Measurements from ENCODE around the gene VPS4A.
"Not testable (repeated sequence)": the region's sequence is repeated elsewhere in the genome, so short reads cannot be mapped to it uniquely, and the experiment has no call there.

The VPS4A gene

GRCh38 chr16:69310653-69311532 is at the start of gene VPS4A:
Gene VPS4A (plus strand): TSS chr16:69311350. CDS start chr16:69311512, 162 bp downstream.
- peak; percentile 98 for DNase-seq

DNA sequence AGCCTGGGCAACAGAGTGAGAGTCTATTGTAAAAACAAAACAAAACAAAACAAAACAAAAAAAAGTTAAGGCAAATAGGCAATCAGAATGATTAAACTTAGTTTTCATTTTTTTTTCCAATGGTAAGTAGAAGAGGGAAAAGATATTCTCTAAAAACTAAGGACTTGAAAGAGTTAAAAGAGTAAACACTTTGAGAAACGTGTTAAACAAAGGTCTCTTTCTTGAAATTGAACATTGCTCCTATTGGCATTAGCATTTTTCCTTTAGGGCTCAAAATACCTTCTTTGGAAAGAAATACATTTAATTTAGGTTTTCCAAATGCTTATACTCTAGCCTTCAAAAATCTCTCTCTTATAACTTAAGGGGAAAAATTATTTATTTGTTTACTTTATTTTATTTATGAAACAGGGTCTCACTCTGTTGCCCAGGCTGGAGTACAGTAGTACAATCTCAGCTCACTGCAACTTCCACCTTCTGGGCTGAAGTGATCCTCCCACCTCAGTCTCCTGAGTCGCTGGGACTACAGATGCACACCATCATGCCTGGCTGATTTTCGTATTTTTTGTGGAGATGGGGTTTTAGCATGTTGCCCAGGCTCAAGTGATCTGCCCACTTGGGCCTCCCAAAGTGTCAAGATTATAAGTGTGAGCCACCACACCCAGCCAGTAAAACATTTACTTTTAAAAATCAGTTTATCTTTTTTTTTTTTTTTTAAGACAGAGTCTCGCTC is 44.7 kb upstream of the VPS4A start:
- no peak for DNase-seq

GRCh38 chr16:69267633-69268032 is 43.5 kb upstream of the VPS4A start:
- DNase-seq = no peak

DNA sequence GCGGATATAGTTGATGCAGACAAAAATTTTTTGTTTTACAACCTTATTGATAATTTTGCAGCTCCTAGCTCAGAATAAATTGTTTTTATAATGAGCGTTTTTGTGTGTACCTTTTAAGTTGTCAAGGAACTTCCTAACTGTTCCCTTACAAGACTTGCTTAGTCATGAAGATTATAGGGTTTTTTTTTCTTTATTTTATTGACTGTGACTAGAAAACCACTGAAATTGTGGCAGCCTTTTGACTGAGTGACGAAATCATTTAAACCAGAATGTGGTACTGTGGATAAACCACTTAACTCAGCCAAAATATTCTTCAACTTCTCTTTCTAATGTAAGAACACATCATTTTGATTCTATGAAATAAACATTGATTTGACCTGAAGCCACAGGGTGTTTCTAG is 40.8 kb upstream of the VPS4A start:
- no peak for DNase-seq

GRCh38 chr16:69270831-69271230 is 40.3 kb upstream of the VPS4A start:
- DNase-seq = no peak

GRCh38 chr16:69273009-69273408 is 38.1 kb upstream of the VPS4A start:
- DNase-seq = no peak

GRCh38 chr16:69274699-69275235 is 36.4 kb upstream of the VPS4A start:
- no peak for DNase-seq

DNA sequence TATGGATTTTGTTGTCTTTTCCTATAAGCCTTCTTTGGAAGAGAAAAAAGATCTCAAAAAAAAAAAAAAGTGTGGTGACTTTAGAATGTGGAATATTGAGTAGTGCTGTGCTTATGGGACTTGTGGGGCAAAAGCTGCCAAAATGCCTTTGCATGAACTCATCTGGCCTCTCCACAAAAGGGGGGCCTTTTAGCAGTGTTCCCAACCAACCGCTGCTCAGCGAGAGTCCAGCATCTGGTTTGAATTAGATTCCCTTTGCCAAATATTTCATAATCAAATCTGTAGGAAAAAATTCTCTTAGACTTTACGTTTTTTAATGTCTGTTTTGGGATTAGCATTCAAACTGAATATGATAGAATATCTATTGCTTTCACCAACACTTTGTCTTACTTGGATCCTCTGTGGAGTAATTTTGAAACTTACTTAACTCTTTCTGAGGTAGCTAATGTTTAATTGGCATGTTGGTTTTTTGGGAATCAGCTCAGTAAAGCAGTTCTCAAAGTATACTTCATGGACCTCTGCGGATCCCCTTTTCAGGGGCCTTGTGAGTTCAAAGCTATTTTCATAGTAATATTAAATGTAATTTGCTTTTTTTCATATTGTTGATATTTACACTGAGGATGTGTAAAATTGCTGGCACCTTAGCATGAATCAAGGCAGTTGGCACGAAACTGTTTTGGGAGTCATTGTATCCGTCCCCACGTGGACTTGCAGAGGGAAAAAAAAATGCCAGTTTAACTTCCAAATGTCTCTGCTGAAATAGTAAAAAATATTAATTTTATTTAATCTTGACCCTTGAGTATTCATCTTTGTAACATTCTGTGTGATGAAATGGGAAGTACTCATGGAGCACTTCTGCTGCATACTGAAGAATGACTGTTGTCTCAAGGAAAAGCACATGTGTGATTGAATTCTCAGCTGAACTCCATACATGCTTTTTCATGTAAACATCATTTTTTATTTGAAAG is 34.7 kb upstream of the VPS4A start:
- no peak for DNase-seq

DNA sequence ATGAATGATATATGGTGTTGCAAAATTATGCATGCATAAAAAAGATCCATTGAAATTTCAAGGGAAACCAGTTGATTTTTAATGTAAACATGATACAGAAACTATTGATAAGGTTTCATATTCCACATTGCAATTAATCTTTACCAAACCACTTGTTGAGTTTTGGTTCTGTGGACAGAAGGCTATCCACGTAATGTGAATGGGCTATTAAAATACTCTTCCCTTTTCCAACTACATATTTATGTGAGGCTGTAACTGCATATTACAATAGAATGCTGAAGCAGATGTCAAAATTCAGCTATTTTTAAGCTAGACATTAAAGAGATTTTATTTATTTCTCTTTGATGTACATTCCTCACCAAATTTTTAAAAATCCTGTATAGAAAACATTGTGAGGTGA is 33.7 kb upstream of the VPS4A start:
- DNase-seq = no peak

GRCh38 chr16:69283851-69284250 is 27.3 kb upstream of the VPS4A start:
- no peak for DNase-seq

DNA sequence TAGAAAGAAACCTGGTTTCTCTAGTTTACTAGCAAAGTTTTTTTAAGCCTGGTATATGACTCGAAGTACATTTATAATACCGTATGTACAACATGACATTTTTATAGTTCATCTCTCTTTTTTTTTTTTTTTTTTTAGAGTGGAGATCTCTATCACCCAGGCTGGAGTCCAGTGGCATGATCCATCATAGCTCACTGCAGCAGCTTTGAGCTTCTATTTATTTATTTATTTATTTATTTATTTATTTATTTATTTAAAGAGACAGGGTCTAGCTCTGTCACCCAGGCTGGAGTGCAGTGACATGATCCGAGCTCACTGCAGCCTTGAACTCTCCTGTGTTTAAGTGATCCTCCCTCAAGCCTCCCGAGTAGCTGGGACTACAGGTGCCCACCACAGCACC is 25.9 kb upstream of the VPS4A start:
- no peak for DNase-seq

GRCh38 chr16:69286941-69287713 is 24.0 kb upstream of the VPS4A start:
- DNase-seq = peak; percentile 63

DNA sequence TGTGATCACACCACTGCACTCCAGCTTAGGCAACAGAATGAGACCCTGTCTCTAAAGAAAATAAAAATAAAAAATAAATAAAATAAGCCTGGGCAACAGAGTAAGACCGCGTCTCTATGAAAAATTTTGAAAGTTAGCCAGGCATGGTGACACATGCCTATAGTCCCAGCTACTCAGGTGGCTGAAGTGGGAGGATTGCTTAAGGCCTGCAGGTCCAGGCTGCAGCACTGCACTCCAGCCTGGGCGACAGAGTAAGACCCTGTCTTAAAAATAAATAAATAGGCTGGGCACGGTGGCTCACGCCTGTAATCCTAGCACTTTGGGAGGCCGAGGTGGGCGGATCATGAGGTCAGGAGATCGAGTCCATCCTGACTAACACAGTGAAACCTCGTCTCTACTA is 19.5 kb upstream of the VPS4A start:
- not testable (repeated sequence) for DNase-seq

DNA sequence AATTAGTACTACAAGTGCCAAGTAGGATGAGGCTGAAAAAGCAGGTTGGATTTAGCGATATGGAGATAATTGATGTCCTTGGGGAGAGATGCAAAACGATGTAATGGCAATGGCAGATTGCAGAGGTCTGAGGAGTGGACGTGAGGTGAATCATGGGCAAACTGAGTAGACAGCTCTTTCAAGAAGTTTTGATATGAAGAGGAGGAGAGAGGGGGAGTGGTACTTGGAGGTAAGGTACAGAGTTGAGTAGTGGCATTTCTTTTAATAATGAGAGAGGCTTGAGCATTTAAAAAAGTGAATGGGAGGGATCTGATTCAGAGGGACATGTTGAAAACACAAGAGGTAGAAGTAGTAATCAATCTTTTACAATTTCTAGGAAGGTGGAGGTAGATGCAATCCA is 17.7 kb upstream of the VPS4A start:
- peak; percentile 38 for DNase-seq

DNA sequence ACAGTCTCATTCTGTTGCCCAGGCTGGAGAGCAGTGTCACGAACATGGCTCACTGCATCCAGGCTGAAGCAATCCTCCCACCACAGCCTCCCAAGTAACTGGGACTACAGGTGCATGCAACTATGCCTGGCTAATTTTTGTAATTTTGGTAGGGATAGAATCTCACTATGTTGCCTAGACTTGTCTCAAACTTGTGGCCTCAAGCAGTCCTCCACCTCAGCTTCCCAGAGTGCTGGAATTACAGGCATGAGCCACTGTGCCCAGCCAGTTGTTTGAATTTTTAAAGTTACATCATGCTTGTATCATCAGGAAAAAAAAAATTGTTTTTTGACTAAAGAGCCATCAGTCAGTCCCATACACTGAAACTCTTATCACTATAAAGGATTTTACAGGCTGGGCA is 17.1 kb upstream of the VPS4A start:
- no peak for DNase-seq

DNA sequence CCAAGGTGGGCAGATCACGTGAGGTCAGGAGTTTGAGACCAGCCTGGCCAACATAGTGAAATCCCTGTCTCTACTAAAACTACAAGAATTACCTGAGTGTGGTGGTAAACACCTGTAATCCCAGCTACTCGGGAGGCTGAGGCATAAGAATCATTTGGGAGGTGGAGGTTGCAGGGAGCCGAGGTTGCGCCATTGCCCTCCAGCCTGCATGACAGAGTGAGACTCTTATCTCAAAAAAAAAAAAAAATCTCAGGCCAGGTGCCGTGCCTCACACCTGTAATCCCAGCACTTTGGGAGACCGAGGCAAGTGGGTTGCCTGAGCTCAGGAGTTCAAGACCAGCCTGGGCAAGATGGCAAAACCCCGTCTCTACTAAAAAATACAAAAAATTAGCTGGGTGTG is 14.4 kb upstream of the VPS4A start:
- not testable (repeated sequence) for DNase-seq

DNA sequence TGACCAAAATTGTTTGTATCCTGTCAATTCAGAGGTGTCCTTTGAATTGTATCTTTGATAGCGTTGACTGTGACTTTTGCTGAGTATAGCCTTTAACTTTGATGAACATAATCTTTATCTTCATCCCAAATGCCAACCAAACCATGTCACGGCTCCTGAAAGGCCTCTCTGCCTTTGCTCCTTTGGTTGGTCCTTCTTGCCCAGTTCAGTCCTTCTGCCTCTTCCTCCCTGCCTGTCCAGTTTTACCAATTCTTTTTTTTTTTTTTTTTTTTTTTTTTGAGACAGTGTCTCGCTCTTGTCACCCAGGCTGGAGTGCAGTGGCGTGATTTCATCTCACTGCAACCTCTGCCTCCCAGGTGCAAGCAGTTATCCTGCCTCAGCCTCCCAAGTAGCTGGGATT is 12.9 kb upstream of the VPS4A start:
- DNase-seq = no peak

GRCh38 chr16:69301187-69301586 is 10.0 kb upstream of the VPS4A start:
- DNase-seq = no peak

- DNase-seq = no peak
Measured at GRCh38 chr16:69301861-69302260, 9.3 kb upstream of the VPS4A start.

- no peak for DNase-seq
Measured at GRCh38 chr16:69302301-69302700, 8.8 kb upstream of the VPS4A start.

- no peak for DNase-seq
Measured at GRCh38 chr16:69306031-69306430, 5.1 kb upstream of the VPS4A start.

DNA sequence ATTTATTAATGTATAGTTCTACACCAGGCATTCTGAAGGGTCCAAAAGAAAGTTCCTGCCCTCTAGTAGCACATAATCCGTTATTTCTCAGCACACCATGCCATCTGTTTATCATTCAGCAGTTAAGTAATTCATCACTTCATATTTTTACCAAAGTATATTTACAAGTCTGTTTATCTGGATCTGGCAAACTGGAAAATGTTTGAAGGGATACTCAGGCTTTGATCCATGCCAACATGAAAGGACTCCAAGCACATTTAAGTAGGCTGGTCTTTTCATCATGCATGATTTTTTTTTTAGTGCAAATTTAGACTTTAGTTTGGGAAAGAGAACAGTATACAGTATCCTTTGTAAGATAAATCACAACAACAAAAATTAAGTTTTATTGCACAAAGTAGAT is 4.1 kb upstream of the VPS4A start:
- no peak for DNase-seq
